Kidney tubule cell (primary cell): ENCODE data around the gene GOT2.
"Not testable (repeated sequence)": the region's sequence is repeated elsewhere in the genome, so short reads cannot be mapped to it uniquely, and the experiment has no call there.

Source experiments
- DNase-seq: peaks from one replicate; pipeline ENCODE4 v3.0.0-alpha.2; 2018; ENCODE audit warnings: low spot score

The GOT2 gene

DNA sequence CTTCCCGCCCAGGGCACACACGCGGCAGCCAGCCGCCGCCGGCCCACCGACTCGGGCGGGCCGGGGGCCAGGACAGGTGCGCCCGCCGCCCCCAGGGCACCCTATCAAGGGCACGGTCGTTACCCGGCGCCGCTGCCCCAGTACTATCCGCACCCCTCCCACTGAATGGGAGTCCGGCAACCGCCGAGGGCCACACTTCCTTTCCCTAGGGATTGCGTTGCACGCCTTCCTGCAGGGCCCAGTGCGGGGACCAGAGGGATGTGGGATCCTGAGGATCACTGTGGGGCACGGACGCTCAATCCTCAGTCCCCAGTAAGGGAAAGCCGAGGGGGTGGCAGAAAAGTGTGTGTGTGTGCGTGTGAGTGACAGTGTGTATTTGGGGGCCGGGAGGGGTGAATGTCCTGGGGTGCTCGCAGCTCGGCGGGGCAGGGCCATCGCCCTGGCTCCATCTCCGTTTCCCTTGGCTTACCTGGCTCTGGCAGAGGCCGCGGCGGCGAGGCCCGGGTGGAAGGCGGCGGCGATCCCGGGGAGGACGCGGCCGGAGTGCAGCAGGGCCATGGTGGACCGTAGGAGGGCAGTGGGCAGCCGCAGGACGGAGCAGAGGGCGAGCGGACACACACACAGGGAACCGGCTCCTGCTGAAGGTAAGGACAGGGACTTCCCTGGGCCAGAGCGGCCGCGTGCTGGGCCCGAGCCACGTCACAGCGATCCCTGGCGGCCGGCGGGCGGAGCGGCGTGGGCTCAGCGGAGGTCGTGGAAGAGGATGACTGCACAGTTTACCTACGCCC is at the start of gene GOT2:
Gene GOT2 (minus strand): TSS at position 646 of the 788 bp plus-strand sequence. CDS start 88 bp downstream, at position 558.
- peak; percentile 93 for DNase-seq

DNA sequence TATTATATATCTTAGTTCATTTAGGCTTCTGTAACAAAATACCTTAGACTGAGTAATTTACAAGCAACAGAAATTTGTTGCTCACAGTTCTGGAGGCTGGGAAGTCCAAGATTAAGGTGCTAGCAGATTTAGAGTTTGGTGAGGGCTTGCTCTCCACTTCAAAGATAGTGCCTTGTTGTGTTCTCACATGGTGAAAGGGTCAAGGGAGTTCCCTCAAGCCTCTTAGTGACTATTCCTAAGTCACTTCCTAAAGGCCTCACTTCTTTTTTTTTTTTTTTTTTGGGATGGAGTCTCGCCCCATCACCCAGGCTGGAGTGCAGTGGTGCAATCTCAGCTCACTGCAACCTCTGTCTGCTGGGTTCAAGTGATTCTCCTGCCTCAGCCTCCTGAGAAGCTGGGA is 45.2 kb upstream of the GOT2 start:
- DNase-seq: not testable (repeated sequence)

DNA sequence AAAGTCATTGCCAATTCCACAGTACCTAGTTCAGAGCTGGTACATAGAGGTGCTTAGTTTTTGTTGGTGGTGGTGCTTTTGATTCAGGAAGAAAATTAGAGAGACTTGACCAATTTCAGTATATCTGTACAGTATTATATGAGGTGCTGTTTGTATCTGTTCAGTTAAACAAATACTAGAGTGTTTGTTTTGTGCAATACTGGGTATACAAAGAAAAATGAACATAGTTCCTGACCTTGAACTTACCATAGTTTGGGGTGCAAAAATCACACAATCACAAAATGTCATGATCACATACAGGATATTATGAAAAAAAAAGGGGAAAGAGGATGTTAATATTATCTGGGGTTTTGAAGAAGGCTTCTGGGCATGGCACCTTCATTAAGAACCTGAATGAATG is 39.8 kb upstream of the GOT2 start:
- no peak for DNase-seq

DNA sequence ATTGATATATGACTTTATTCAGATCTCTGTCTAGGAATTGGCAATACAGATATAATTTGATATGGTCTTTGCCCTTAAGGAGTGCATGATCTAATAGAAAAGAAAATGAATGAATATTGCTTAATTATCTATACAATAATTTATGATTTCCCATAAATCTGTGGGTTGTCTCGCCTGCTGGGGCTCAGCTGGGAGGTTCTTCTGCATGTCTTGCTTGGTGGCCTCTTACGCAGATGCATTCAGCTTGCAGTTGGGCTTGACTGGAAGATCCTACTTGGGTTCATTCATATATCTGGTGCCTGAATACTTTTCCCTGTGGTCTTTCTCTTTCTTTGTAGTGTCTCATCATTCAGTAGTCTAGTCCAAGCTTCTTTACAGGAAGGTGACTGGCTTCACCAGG is 34.0 kb upstream of the GOT2 start:
- no peak for DNase-seq

DNA sequence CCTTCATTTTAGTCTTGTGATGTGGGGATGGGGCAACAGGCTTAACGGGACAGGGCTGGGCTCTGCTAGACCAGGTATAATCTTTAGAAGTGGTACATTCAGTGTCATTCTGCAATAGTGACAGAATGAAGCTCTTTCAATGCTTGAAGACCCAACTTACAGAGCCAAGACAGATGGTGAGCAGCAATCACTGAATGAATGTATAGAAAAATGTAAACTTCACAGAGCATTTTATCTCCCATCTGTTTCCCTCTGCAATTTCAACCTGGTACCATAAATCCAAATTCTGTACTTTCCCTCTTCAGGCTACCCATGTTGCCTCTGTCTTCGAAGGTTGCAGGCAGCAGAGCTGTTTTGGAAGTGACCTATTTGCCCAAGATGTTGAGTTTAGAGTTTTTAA is 33.5 kb upstream of the GOT2 start:
- DNase-seq: no peak

DNA sequence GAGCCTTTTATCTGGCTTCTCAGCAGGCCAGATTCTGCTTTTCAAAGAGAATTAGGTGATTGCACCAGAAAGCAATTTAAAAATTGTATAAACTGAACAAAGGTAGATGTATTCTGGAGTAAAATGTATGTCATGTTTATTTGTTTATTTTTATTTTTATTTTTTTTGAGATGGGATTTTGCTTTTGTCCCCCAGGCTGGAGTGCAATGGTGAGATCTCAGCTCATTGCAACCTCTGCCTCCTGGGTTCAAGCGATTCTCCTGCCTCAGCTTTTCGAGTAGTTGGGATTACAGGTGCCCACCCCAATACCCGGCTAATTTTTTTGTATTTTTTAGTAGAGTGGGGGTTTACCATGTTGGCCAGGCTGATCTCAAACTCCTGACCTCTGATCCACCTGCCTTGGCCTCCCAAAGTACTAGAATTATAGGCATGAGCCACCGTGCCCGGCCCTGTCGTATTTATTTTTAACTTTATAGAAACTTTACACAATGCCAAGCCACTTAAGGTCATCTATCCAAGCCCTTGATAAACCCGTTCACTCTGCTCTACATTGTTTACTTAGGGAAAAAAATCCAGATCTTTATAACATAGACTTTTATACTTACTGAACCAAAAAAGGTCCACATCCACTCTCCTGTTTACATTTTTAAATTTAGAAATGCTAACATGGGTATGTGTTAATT is 22.7 kb upstream of the GOT2 start:
- DNase-seq: no peak

DNA sequence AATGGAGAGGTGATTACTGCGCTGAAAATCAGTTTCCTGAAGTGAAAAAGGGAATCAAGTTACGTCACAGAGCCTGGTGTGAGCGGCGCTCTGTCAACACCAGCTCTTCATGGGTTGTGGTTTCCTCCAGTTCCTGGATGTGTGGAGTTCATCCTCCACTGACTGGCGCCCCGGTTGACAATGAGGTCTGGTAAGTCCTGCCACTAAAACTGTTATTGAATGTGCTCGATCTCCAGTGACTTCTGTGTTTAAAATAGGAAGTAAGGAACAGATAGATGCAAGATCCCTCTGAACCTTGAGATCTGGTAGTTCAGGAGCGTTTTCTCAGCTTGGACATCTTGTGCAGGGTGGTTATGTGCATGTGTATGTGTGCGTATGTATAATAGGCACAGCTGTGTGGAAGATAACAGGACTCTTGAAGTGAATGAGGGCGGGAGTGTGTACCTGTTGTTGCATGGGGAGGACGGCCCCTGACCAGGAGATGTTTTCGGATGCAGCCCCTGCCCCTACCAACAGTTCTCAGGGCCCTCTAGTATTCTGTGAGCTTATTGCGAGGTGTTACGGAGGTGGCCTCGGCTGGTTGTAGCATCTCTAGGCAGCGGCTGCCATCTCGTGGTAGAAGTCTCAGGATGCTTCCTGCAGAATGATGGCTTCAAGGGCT is 22.0 kb upstream of the GOT2 start:
- peak; percentile 77 for DNase-seq

DNA sequence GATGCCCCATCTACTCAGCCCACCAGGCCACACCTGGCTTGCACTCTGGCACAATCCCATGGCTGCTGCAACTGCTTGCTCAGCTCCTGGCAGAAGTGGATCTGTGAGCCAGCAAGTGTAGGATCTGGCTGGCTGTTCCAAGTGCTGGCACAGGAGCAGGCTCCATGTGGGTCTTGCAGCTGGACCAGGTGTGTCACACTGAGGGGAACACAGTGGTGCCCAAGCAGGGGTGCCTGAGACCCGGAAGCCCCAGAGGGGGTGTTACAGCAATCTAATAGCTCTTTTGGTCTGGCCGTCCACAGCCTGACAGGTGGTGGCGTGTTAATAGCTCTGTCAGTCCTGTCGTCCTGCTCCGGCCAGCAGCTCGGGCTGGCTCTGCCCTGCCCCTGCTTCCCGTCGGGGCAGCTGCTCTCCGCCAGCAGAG is 19.6 kb upstream of the GOT2 start:
- no peak for DNase-seq

DNA sequence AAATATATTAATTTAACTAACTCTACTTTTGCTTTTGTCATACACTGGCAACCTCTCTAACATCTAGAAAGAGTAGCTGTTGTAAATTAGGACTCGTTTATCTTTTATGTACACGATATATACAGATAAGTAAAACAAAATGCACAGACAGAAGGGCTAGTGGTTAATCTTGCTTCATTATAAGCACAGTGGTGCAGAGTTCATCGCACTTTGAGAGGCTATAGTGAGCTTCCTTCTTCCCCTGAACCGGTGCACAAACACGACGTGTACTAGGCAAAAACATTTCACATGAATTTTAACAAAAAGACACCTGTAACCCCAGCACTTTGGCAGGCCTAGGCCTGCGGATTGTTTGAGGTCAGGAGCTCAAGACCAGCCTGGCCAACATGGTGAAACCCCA is 10.4 kb upstream of the GOT2 start:
- no peak for DNase-seq

DNA sequence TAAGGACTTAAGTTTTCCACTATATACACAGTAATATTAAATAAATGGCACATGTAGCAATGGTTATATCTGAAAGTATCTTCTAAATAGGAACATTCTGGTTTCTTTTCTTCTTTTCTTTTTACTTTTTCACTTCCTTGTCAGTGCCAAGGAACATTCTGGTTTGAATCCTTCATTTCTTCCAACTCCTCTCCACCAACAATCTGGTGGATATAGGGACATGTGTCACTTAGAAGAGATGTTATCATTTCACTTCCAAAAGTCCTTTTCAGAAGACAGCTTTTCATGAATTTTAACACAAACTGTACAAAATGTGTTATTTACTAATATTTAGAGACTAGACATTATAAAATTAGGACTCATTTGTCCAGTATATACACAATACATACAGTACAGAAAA is 7.9 kb upstream of the GOT2 start:
- DNase-seq: no peak

DNA sequence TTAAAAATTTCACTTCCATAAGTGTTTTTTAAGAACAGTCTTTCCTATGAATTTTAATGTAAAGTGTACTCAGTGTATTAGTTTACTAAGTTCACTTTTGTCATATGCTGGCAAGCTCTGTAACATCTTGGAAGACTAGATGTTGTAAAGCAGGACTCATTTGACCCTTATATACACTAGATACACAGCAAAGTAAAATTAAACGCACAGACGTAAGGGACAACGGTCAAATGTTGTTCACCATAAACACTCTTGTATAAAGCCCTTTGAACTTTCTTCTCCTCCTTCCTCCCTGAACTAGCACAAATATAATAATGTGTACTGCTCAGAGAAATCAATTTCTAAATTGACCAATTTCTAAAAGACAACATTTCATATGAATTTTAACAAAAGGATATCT is 7.0 kb upstream of the GOT2 start:
- DNase-seq: no peak

DNA sequence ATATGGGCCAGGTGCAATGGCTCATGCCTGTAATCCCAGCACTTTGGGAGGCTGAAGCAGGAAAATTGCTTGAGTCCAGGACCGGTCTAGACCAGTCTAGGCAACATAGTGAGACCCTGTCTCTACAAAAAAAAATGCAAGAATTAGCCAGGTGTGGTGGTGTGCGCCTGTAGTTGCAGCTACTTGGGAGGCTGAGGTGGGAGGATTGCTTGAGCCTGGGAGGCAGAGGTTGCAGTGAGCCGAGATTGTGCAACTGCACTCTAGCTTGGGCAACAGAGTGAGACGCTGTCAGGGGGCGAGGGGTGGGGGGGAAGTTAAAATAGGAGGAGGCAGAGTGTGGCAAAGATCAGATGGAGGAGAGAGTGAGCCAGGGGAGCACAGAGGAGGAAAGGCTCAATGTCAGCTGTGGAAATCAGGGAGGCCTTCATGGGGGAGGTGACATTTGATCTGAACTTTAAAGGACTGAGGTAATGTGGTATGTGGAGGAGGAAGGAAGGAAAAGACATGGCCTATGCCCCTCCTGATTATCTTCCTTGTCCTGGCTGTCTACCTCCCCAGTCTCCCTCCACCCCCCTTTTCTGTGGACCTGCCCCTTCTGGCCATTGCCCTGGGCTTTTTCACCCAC is 4.7 kb upstream of the GOT2 start:
- DNase-seq: no peak

DNA sequence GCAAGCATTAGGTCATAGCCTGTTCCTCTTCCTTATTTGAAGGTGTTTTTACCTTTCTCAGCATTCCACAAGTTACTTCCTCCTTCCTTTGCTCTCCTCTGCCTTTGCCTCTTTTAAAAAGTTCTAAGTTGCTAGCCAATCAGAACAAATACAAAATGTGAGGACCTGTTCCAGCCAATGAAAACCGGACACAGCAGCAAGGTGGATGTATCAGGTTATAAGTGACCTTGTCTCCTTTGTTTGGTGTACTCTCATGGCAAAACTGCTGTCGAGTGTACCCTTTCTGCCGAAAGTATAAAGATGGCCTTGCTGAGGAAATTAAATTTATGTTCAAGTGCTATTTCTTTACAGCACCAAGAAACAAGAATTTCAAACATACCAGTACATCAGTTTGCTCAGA is 2.2 kb upstream of the GOT2 start:
- peak; percentile 22 for DNase-seq

DNA sequence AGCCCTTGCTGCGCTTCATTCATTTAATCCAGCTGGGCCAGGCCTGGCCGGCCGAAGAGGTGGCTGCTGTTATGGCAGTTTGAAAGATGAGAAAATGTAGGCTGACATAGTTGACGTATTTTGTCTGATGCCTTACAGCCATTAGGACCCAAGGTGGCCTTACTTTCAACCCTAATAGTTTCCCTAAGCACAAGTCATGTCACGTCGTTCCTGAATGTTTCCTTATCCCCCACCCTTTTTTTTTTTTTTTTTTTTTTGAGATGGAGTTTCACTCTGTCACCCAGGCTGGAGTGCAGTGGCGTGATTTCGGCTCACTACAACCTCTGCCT is 307 bp upstream of the GOT2 start:
- no peak for DNase-seq

DNA sequence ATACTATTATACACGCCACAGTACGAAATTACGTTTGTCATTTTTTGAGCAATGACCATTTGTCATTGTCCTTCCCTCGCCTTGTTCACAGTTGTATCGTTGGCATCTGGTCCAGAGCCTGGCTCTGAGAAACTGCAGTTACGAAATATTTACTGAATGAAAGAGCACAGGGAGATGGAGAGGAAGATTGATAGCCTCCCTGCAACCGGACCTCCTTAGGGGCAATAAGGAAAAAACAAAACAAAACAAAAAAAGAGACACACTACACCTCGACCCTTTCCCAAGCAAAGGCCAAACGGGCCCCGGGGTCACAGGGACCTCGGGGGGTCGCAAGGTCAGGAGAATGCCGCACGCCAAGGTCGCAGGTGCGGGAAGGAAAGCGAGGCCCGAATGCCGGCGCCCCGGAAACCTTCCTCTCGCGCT is 857 bp downstream of the GOT2 start:
- peak; percentile 6 for DNase-seq

DNA sequence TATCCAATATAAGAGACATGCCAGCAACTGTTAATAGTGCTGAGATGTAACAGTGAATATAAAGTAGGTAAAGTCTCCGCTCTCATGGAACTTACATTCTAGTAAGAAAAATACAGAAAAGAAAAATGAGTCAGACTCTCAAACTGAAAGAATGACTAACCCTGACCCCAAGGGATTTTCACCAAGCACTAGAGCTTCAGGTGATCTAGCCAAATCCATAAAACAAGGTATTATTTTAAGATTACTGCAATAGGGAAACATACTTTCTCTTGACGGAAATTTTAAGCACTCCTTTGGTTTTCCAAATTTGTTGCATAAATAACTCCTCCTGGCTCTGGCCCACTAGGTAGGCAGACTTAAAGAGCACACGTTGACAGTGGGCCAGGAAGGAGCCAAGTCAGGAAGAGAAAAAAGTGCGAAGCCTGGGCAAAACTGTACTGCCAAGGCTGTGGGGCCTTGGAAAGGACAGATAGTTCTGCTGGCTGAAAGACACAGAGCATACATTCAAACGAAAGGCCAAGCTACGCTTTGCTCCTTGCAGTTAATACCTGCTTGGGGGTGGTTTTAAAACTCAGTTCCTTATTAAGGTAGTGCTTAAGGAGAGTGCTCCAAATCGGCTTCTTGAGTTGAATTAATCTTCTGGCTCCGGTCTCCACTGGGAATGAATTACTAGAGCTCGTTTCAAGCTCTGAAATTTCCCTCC is 1.4 kb downstream of the GOT2 start:
- peak; percentile 62 for DNase-seq

DNA sequence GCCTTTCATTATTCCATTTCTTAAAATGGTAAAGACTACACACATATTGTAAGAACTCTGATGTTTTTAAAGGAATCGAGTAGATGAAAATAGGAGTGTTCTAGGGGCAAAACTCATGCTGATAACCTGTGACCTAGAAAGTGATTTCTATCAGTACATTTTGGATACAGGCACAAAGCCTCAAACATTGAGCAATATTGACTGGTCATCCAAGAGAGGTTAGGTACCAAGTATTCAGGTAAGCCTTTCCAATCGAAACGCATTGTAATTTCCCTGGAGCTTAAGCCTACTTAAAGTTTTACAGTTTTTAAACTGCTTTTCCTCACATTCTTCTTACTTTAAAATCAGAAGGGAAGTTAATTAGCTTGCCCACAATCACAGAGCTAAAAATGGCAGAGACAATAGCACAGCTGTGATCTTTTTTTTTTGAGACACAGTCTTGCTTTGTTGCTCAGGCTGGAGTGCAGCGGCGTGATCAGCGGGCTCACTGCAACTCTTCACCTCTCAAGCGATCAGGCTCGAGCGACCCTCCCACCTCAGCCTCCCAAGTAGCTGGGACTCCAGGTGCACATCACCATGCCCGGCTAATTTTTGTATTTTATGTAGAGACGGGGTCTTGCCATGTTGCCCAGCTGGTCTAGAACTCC is 3.3 kb downstream of the GOT2 start:
- DNase-seq: no peak

DNA sequence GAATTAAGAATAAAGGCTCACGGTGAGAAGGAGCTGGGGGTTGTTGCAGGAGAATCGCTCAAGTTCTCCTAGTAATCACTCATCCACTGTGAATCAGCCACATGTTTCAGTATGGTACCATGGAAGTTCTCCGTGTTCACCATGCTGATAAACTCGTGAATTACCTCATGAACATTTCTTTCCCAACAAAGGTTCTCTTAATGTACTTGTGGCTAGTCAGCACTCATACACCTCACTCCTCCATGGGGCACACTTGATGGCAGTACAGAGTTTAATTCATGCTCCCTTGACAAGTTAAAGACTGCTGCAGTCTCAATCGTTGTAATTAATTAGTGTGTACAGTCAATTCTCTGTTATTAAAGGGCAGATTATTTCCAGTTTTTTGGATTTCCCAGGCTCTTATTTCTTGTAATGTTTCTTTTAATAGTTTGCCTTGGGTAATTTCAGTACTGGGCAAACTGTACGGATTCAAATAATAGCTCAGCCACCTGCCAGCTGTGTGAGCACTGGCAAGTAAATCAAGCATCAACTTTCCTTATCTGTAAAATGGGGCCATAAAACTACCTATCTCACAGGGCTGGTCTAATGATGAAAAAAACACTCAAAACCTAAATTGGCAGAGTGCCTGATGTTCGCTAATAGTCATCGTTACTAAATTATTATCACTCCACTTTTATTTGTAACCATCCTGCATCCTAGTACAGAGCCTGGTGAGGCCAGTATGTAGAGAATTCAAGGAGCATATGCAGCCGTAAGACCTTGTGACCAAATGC is 6.1 kb downstream of the GOT2 start:
- peak; percentile 39 for DNase-seq

DNA sequence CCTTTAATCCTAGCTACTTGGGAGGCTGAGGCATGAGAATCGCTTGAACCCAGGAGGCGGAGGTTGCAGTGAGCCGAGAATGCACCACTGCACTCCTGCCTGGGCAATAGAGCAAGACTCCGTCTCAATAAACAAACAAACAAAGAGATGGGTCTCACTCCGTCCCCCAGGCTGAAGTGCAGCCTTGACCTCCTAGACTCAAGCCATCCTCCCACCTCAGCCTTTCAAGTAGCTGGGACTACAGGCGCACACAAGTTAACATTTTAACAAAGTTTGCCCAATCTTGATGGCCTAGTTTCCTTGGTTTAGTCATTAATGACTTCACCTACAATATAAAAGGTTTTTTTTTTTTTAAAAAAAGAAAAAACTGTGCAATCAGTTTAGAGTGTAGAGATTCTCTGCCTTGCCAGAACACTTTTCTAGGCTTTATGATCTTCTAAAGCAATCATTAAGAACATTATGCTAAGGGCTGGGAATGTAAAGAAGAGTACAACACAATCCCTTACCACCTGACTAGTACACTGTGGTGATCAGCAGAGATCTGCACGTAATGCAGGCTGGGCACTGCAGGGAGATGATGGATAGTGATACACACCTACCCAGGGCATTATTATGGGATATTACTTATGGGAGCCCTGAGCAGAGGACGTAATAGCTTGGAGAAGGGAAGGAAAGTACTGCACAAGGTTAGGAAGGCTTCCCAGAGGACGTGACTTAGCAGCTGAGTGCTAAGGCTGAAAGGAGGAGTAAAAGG is 6.9 kb downstream of the GOT2 start:
- peak; percentile 16 for DNase-seq

DNA sequence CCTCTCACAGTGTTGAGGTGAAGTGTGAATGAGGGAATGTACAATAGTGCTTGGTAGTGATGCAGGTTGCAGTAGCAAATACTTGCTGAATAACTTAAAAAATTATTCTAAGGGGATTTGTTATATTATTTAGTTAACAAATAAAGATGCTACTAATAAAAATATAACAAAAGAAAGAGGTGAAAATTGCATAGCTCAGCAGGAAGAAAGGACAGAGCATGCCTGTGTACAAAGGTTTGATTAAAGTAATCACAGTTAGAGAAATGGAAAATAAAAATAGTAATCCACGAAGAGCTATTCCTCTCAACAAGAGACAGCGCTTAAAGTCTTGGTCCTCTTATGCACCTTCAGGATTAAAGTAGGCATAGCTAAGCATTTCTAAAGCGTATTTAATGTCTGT is 11.0 kb downstream of the GOT2 start:
- no peak for DNase-seq
